ENCODE results near the gene OR10A3.

GRCh38 chr11:7969756-7970646, 28.5 kb upstream of the OR10A3 start:
- TF ChIP-seq TAF1 (IDR thresholded peaks at IDR 0.05; ENCODE audit: borderline replicate concordance, insufficient read depth, low read length) = no peak
- no peak for TF ChIP-seq POLR2AphosphoS5 (IDR thresholded peaks at IDR 0.05; ENCODE audit: low read depth, low read length)
- TF ChIP-seq, protein P1, sequence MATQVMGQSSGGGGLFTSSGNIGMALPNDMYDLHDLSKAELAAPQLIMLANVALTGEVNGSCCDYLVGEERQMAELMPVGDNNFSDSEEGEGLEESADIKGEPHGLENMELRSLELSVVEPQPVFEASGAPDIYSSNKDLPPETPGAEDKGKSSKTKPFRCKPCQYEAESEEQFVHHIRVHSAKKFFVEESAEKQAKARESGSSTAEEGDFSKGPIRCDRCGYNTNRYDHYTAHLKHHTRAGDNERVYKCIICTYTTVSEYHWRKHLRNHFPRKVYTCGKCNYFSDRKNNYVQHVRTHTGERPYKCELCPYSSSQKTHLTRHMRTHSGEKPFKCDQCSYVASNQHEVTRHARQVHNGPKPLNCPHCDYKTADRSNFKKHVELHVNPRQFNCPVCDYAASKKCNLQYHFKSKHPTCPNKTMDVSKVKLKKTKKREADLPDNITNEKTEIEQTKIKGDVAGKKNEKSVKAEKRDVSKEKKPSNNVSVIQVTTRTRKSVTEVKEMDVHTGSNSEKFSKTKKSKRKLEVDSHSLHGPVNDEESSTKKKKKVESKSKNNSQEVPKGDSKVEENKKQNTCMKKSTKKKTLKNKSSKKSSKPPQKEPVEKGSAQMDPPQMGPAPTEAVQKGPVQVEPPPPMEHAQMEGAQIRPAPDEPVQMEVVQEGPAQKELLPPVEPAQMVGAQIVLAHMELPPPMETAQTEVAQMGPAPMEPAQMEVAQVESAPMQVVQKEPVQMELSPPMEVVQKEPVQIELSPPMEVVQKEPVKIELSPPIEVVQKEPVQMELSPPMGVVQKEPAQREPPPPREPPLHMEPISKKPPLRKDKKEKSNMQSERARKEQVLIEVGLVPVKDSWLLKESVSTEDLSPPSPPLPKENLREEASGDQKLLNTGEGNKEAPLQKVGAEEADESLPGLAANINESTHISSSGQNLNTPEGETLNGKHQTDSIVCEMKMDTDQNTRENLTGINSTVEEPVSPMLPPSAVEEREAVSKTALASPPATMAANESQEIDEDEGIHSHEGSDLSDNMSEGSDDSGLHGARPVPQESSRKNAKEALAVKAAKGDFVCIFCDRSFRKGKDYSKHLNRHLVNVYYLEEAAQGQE (IDR thresholded peaks at IDR 0.05; ENCODE audit: insufficient read depth in 1 of 2, low read depth in 2 of 2, low read length in 2 of 2) = no peak
- no peak for TF ChIP-seq SIN3A (IDR thresholded peaks at IDR 0.05; ENCODE audit: borderline replicate concordance, insufficient read depth, low read length)

Measured in PFSK-1 (cell line).